Medulla oblongata (tissue), 1 donor: ENCODE data around the gene USP28.
"Not testable (repeated sequence)": the region's sequence is repeated elsewhere in the genome, so short reads cannot be mapped to it uniquely, and the experiment has no call there.

ENCODE experiments used
- DNase-seq: peaks from one replicate; pipeline ENCODE4 v3.0.0-alpha.2; 2015; ENCODE audit errors: extremely low spot score

Gene USP28

GRCh38 chr11:113835306-113835705, 40.1 kb downstream of the USP28 start:
- DNase-seq = no peak

DNA sequence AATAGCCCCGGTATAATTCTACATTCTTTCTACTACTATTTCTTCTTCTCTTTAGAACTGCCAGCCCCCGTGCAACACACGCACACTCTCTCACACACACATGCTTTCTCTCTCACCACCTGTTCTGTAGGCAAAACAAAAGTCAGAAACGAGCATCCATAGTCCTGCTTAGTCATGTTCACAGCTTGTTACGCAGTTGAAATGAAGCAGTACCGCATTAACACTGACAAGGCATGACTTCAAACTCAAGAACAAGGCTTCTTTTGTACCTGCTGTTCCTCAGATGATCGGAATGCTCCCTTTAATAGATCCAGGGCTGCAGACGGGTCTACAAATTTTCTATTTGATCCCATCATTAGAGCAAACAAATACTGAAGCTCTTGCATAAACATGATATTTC, 42.2 kb downstream of the USP28 start:
- DNase-seq = peak; percentile 6

DNA sequence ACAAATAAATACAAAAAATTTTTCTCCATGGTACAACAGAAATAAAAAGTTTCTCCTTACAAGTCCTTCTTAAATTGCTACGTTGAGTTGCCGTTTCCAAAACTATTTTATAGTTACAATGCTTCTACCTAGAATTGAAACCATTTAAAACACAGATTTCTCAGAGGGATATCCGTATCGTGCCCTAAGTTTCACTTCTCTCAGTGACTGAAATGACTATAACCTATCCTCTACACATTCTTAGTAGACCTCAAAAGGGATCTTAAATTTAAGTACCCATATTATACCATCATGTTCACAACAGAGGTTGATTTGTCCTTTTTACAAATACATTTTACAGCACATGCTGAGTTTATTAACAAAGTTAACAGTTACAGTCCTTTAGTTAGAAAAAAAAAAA, 44.1 kb downstream of the USP28 start:
- no peak for DNase-seq

- DNase-seq = no peak
Observed at GRCh38 chr11:113829751-113830150, 45.6 kb downstream of the USP28 start.

DNA sequence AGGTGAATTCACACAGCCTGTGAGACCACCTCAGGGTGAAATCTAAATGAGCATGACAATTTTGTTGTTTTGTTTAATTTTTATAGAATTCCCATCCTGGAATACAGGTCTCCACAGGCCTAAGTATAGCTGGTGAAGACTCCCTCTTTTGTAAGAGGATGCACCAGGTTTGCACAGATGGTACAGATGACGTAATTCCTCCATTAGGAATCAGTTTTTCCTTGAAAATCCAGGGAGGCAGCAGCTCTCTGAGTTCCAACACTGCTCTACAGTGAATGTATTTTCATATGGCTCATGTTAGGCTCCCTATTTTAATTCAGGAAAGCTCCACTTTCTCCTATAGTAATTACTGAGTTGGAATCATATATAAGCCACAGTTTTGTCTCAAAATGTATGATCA, 47.2 kb downstream of the USP28 start:
- DNase-seq = no peak

- no peak for DNase-seq
Observed at GRCh38 chr11:113827477-113827876, 47.9 kb downstream of the USP28 start.

DNA sequence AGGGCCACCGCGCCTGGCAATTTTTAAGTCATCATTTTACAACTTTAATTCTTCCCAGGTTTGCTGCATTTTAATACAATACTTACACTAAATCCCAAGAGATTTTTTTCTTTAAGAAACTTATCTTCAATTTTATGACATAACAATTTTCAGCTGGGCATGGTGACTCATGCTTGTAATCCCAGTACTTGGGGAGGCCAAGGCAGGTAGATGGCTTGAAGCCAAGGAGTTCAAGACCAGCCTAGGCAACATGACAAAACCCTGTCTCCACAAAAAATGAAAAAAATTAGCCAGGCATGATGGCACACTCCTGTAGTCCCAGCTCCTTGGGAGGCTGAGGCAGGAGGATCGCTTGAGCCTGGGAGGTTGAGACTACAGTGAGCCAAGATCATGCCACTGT, 56.9 kb downstream of the USP28 start:
- DNase-seq = no peak

DNA sequence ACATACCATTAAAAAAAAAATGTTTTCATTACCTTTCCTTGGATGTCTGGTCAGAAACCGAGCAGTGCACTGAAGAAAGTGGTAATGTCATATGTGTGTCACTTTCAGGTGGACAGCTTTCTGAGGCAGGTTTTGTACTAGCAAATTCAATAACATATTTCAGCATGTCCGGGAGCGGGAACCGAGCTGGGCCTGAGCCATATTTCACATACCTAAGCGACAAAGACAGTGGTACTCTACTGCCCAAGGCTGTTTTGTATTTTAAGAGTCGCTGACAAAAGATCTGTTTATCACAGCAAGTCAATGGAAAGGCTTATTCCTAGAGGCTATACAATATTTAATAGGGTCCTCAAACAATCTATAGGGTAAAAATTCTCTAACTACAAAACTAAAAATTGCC, 57.7 kb downstream of the USP28 start:
- DNase-seq = no peak

DNA sequence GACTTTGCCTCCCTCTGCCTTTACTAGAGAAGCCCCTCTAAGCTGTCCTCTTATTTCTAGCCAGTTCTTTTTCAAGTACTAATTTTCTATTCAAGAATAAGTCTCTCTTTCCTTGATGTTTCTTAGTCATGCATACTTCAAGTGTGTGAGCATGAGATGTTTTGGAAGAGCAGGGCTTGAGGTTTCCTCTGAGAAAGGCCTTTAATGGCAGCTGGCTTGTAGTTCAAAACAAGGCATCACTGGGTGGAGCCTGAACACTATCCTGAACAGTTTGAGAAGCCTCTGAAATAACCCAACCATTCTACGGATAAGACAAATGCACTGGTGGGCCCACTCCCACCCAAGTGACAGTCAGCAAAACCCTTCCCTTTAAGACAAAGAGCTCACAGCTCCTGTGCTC, 58.2 kb downstream of the USP28 start:
- no peak for DNase-seq

DNA sequence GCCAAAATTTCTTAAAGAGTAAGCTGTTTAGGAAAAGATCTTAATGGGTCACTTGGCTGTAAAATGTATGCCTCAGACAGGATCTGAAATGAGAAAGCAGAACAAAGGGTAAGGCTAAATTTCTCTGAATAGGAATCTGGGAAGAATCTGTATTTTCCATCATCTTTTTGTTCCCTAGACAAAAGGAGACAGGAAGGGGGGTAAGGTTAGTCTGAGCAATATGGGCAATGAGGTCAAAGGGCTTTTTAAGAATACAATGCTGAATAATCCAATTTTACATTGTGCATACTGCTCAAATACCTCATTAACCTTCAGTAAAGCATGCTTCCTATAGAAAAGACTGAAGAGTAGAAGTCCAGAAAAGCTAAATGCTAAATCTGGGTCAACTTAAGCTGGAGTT, 61.2 kb downstream of the USP28 start:
- no peak for DNase-seq

- no peak for DNase-seq
Observed at GRCh38 chr11:113808931-113809330, 66.4 kb downstream of the USP28 start.

- DNase-seq = peak; percentile 6
Observed at GRCh38 chr11:113806406-113806805, 69.0 kb downstream of the USP28 start.

DNA sequence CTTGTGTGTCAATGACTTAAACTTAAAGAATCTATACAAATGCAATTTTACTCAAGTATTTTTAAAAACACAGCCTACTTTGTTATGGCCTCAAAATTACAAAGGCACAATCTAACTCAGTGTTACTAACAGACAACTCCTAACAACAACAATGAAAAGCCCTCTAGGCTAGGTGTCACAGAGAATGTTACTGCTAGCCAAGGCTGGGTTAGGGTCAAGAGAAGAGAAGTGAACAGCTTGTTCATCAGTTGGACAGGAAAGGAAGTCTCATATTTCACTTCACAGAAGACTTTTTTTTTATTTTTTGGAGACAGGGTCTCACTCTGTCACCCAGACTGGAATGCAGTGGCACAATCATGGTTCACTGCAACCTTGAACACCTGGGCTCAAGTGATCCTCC, 69.7 kb downstream of the USP28 start:
- no peak for DNase-seq

DNA sequence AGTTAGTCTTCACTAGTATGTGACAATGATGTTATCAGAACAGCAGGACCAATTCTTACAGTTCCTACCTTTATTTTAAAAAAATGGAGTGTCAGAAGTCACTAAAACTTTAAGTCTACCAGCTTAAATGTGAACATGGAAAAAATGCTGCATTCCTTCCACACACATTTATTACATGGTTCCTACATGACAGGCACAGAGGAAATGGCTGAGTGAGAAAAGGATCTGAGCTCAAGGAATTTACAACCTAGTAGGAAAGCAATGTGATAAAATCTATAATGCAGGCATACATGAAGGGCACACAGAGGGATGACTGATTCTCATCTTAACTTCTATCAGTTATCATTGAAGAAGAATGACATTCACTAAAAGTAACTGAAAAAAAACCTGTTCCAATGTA, 72.8 kb downstream of the USP28 start:
- DNase-seq = no peak

DNA sequence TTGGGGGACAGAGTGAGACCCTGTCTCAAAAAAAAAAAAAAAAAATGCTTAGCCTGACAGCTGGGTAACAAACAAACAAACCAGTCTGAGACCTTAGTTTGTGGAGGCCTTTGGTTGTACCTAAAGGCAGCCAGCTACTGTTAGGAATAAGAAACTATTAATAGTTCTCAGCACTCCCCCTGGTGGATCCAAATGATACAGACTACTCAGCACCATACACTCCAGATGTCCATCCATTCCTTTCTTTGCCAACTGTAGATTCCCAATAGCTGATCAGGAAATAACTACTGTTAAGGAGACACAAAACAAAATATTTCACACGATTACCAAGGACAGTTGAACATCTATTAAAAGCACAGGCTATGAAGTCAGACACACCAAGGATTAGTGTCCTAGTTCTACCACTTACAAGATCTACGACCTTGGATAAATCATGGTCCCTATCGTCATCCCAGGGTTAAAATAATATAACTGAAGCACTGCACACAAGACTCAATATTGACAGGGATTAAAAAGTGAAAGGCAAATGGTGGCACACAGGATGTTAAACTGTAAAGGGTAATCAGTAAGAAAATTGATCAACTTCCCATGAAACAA, 78.6 kb downstream of the USP28 start:
- DNase-seq = peak; percentile 82

DNA sequence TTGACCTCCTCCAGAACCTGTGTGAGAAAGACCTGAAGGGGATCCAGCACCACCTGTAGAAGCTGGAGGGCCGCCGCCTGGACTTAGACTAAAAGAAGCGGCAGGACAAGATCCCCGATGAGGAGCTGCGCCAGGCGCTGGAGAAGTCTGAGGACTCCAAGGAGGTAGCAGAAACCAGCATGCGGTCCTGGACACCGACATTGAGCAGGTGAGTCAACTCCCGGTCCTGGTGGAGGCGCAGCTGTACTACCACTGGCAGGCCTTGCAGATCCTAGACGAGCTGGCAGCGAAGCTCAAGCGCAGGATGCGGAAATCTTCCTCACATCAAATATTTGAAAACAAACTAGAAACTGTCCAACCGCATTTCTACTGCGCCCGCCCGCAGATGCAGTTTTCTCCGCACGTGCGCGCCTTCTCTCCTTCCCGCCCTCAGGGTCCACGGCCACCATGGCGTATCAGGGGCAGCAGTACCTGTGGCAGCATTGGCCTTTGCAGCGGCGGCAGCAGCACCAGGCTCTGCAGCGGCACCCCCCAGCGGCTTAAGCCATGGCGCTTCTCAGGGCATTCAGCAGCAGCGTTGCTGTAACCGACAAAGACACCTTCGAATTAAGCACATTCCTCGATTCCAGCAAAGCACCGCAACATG, 85.6 kb downstream of the USP28 start:
- no peak for DNase-seq

DNA sequence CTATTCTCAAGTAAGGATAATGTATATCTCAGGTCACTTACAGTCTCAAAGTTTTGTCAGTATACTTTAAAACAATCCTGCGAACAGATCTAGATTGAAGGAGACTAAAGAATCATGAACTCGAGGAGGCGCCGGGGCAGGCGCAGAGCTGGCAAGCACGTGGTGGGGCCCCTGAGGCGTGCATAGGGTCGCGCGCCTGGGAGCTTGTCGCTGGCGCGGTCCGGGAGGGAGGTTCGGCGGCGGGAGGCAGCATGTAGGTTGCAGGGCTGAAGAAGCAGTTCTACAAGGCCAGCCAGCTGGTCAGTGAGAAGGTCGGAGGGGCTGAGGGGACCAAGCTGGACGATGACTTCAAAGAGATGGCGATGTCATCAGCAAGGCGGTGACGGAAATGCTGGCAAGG, 86.4 kb downstream of the USP28 start:
- not testable (repeated sequence) for DNase-seq

- no peak for DNase-seq
Observed at GRCh38 chr11:113782134-113782533, 93.2 kb downstream of the USP28 start.

- no peak for DNase-seq
Observed at GRCh38 chr11:113781682-113782081, 93.7 kb downstream of the USP28 start.

DNA sequence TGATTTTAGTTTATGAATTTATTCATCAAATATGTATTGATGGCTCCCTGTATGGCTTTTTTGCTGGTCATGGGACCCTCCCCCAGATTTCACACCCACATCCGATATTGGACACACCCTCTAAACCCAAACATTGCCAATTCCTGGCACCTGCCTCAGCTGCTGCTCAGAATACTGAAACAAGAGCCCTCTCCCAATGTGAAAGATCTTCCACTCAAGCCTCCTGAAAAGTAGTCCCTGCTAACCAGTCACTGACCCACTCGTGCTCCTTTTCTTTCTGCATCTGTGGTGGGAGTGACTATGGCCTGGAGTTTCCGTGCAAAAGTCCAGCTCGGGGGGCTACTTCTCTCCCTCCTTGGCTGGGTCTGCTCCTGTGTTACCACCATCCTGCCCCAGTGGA, 95.9 kb downstream of the USP28 start, which contains the start of gene CLDN25:
CLDN25 (plus strand) TSS at position 301 of the 400 bp plus-strand sequence; CDS start at position 301, 0 bp downstream.
- DNase-seq = no peak

DNA sequence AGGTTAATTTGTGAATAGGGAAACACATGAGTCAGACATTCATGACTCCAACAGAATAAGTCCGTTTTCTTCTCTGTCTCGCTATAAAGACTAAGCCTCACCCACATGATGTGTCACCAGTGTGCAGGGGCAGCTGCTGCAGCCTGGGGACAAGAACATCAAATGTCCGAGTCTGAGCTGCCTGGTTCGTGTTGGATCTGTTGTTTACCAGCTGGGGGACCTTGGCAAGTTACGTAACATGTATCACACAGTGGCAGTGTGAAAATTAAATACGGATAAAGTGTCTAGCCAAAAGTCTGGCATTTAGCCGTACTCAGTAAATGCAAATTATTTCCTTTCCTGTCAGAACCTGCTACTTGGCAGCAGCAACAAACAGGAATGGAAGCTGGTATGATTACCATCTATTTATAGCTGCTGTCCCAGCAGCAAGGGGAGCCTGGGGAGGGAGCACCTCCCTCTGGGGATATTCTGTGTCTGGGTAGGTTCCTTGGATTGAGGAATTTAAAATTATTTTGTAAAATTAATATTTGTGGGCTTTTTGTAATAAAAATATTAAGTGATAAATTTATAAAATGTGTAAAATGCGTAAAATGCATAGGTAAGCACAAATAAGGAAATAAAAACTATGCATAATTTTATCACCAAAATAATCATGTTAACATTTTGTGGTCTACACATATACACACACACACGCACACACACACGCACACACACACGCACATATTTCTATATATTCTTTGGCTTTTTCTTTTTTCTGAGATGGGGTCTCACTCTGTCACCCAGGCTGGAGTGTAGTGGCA, 97.1 kb downstream of the USP28 start:
- peak; percentile 88 for DNase-seq

DNA sequence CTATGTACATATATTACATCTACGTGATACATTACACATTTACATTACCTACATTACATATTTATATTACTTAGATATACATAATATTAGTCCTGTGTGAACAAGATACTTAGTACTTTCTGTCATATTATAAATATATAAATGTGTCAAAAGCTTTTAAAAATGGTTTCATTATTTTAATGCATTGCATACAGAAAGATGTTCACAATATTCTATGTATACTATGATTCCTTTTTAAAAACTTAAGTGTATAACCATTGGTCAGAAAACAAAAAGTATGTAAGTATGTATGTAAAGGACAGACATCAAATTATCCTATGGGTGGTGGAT, 101.2 kb downstream of the USP28 start:
- DNase-seq = no peak
